WTC11 (cell line): Measurements from ENCODE around the gene TMEM252. TPM values are rescaled to one million over a fixed set of nuclear protein-coding genes. Genes with fewer than 3 reads are reported as not detected.

Experiments
- ATAC-seq: fragments of 200-7000 bp; cut with Tn5 transposase; 2 replicates; pipeline ENCODE4 v1.10.0; 2021; ENCODE audit warnings: mild to moderate bottlenecking, moderate library complexity
- CTCF ChIA-PET: fragments of 300-600 bp; sonication (Branson Sonifier 250); formaldehyde crosslinking; loops from one replicate; lab custom pipeline; 2021; ENCODE audit warnings: antibody characterized with exemption; lab: Charles Lee
- POLR2A ChIA-PET: fragments of 350-600 bp; sonication (Branson Sonifier 250); formaldehyde crosslinking; loops from one replicate; lab custom pipeline; 2021; ENCODE audit warnings: antibody characterized with exemption; lab: Charles Lee
- DNase-seq: peaks from one replicate; pipeline ENCODE4 v3.0.0; 2021; ENCODE audit warnings: low spot score
- H3K27ac Mint-ChIP-seq: 2 replicates; pipeline ENCODE4 v1.8.0; 2021; ENCODE audit warnings: mixed read lengths
- H3K27me3 Mint-ChIP-seq: 2 replicates; pipeline ENCODE4 v1.8.0; 2021; ENCODE audit warnings: low read depth, mild to moderate bottlenecking, moderate library complexity, mixed read lengths
- H3K36me3 Mint-ChIP-seq: 2 replicates; pipeline ENCODE4 v1.8.0; 2021; ENCODE audit warnings: mixed read lengths
- H3K4me1 Mint-ChIP-seq: 2 replicates; pipeline ENCODE4 v1.8.0; 2022; ENCODE audit warnings: mixed read lengths
- H3K4me3 Mint-ChIP-seq: 2 replicates; pipeline ENCODE4 v1.8.0; 2021; ENCODE audit warnings: mild to moderate bottlenecking, moderate library complexity, mixed read lengths
- H3K9me3 Mint-ChIP-seq: 2 replicates; pipeline ENCODE4 v1.8.0; 2021; ENCODE audit warnings: mixed read lengths
- AR ChIP-seq: fragments of 250-450 bp; sonication (Bioruptor Pico); IDR thresholded peaks from 2 replicates; pipeline ENCODE4 v1.9.0; 2021; ENCODE audit warnings: mild to moderate bottlenecking
- CBFB ChIP-seq: sonication (generic); formaldehyde crosslinking; IDR thresholded peaks from 2 replicates; pipeline ENCODE4 v1.8.1; 2022; ENCODE audit warnings: mild to moderate bottlenecking, low read depth, missing genetic modification reagents
- CREM ChIP-seq: sonication (generic); formaldehyde crosslinking; IDR thresholded peaks from 2 replicates; pipeline ENCODE4 v1.8.1; 2022; ENCODE audit warnings: mild to moderate bottlenecking, missing genetic modification reagents, moderate library complexity
- CTCF ChIP-seq: fragments of 200-600 bp; IDR thresholded peaks from 2 replicates; pipeline ENCODE4 v1.8.0; 2022; ENCODE audit warnings: antibody characterized with exemption
- E2F1 ChIP-seq: sonication (generic); formaldehyde crosslinking; IDR thresholded peaks from 2 replicates; pipeline ENCODE4 v1.8.0; 2022; ENCODE audit warnings: mild to moderate bottlenecking, missing genetic modification reagents
- E2F5 ChIP-seq: sonication (generic); formaldehyde crosslinking; IDR thresholded peaks from 2 replicates; pipeline ENCODE4 v1.8.1; 2022; ENCODE audit warnings: mild to moderate bottlenecking, moderate library complexity, missing genetic modification reagents
- FOXJ3 ChIP-seq: sonication (generic); formaldehyde crosslinking; IDR thresholded peaks from 2 replicates; pipeline ENCODE4 v1.9.0; 2021; ENCODE audit warnings: missing genetic modification reagents, mild to moderate bottlenecking, borderline replicate concordance
- FOXK1 ChIP-seq: sonication (generic); formaldehyde crosslinking; IDR thresholded peaks from 2 replicates; pipeline ENCODE4 v1.8.0; 2022; ENCODE audit warnings: mild to moderate bottlenecking, moderate library complexity, missing genetic modification reagents
- FOXP1 ChIP-seq: sonication (generic); formaldehyde crosslinking; IDR thresholded peaks from 2 replicates; pipeline ENCODE4 v1.8.0; 2022; ENCODE audit warnings: missing genetic modification reagents, mild to moderate bottlenecking, moderate library complexity, borderline replicate concordance
- GRHL2 ChIP-seq: fragments of 250-450 bp; sonication (Bioruptor Pico); IDR thresholded peaks from 2 replicates; pipeline ENCODE4 v1.8.0; 2022; ENCODE audit warnings: mild to moderate bottlenecking, moderate library complexity; ENCODE audit not compliant: insufficient replicate concordance, severe bottlenecking
- GTF2I ChIP-seq: fragments of 250-450 bp; sonication (Bioruptor Pico); conservative IDR thresholded peaks from 2 replicates; pipeline ENCODE4 v1.4.0; 2021; ENCODE audit warnings: mild to moderate bottlenecking
- JAZF1 ChIP-seq: fragments of 250-450 bp; sonication (Bioruptor Pico); IDR thresholded peaks from 2 replicates; pipeline ENCODE4 v1.9.0; 2021; ENCODE audit warnings: moderate library complexity, mild to moderate bottlenecking, inconsistent platforms
- JUN ChIP-seq: sonication (generic); formaldehyde crosslinking; IDR thresholded peaks from 2 replicates; pipeline ENCODE4 v1.8.0; 2023; ENCODE audit warnings: mild to moderate bottlenecking, missing genetic modification reagents
- KAT7 ChIP-seq: sonication (generic); formaldehyde crosslinking; IDR thresholded peaks from 2 replicates; pipeline ENCODE4 v1.8.1; 2023; ENCODE audit warnings: missing genetic modification reagents, mild to moderate bottlenecking, borderline replicate concordance
- MLX ChIP-seq: sonication (generic); formaldehyde crosslinking; IDR thresholded peaks from 2 replicates; pipeline ENCODE4 v1.8.1; 2023; ENCODE audit warnings: mild to moderate bottlenecking, missing genetic modification reagents, moderate library complexity
- NFATC4 ChIP-seq: fragments of 250-450 bp; sonication (Bioruptor Pico); IDR thresholded peaks from 2 replicates; pipeline ENCODE4 v1.9.0; 2021; ENCODE audit warnings: mild to moderate bottlenecking
- NR1H2 ChIP-seq: sonication (generic); formaldehyde crosslinking; IDR thresholded peaks from 2 replicates; pipeline ENCODE4 v1.9.0; 2021; ENCODE audit warnings: mild to moderate bottlenecking, moderate library complexity, missing genetic modification reagents
- NR2C2 ChIP-seq: sonication (generic); formaldehyde crosslinking; IDR thresholded peaks from 2 replicates; pipeline ENCODE4 v1.8.0; 2022; ENCODE audit warnings: mild to moderate bottlenecking, missing genetic modification reagents
- OVOL2 ChIP-seq: fragments of 250-450 bp; sonication (Bioruptor Pico); IDR thresholded peaks from 2 replicates; pipeline ENCODE4 v1.9.0; 2021; ENCODE audit warnings: mild to moderate bottlenecking, borderline replicate concordance
- RORB ChIP-seq: fragments of 250-450 bp; sonication (Bioruptor Pico); IDR thresholded peaks from 2 replicates; pipeline ENCODE4 v1.9.0; 2021; ENCODE audit warnings: mild to moderate bottlenecking
- SMAD4 ChIP-seq: sonication (generic); formaldehyde crosslinking; IDR thresholded peaks from 2 replicates; pipeline ENCODE4 v1.8.0; 2022; ENCODE audit warnings: mild to moderate bottlenecking, missing genetic modification reagents
- SP1 ChIP-seq: sonication (generic); formaldehyde crosslinking; conservative IDR thresholded peaks from 2 replicates; pipeline ENCODE4 v1.8.1; 2022; ENCODE audit warnings: missing genetic modification reagents
- TEAD4 ChIP-seq: sonication (generic); formaldehyde crosslinking; IDR thresholded peaks from 2 replicates; pipeline ENCODE4 v1.8.0; 2022; ENCODE audit warnings: mild to moderate bottlenecking, missing genetic modification reagents
- ZMAT4 ChIP-seq: fragments of 250-450 bp; sonication (Bioruptor Pico); IDR thresholded peaks from 2 replicates; pipeline ENCODE4 v1.9.0; 2021; ENCODE audit warnings: mild to moderate bottlenecking
- ZNF263 ChIP-seq: sonication (generic); formaldehyde crosslinking; IDR thresholded peaks from 2 replicates; pipeline ENCODE4 v1.8.1; 2022; ENCODE audit warnings: low read depth, mild to moderate bottlenecking, moderate library complexity, missing genetic modification reagents
- ZNF416 ChIP-seq: fragments of 250-450 bp; sonication (Bioruptor Pico); IDR thresholded peaks from 2 replicates; pipeline ENCODE4 v1.9.0; 2021; ENCODE audit warnings: mild to moderate bottlenecking, inconsistent platforms
- total RNA-seq: library from RNA; stranded (reverse); gene quantifications from 3 replicates; pipeline ENCODE4 v1.2.3, GENCODE V29; 2021
- TF ChIP-seq, protein P1 (sequence below): fragments of 250-450 bp; sonication (Bioruptor Pico); IDR thresholded peaks from 2 replicates; pipeline ENCODE4 v1.9.0; 2021; ENCODE audit warnings: moderate library complexity, mild to moderate bottlenecking, inconsistent platforms, borderline replicate concordance

Gene TMEM252
- total RNA-seq, 1 experiment from 2014 or later: not detected

- DNase-seq (no peak), ATAC-seq (no peak)
- Mint-ChIP-seq H3K4me1 (no peaks in the 10 kb centered on the region), H3K4me3 (no peak overlapping the region), H3K27me3 (peaks cover 63% of the 10 kb centered on the region), H3K36me3 (no peaks in the 10 kb centered on the region), H3K27ac (no peak overlapping the region), H3K9me3 (no peaks in the 10 kb centered on the region)
- TF ChIP-seq AR (CRISPR knock-in tag) (no peak), JAZF1 (no peak), NR1H2 (CRISPR knock-in tag) (no peak), FOXK1 (CRISPR knock-in tag) (no peak), OVOL2 (CRISPR knock-in tag) (no peak), GTF2I (no peak), CREM (CRISPR knock-in tag) (no peak), CBFB (no peak), ZMAT4 (CRISPR knock-in tag) (no peak), SP1 (CRISPR knock-in tag) (no peak), FOXJ3 (CRISPR knock-in tag) (no peak), NFATC4 (CRISPR knock-in tag) (no peak), RORB (CRISPR knock-in tag) (no peak), E2F1 (no peak), MLX (CRISPR knock-in tag) (no peak)
- TF ChIP-seq, protein P1, sequence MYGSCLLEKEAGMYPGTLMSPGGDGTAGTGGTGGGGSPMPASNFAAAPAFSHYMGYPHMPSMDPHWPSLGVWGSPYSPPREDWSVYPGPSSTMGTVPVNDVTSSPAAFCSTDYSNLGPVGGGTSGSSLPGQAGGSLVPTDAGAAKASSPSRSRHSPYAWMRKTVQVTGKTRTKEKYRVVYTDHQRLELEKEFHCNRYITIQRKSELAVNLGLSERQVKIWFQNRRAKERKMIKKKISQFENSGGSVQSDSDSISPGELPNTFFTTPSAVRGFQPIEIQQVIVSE (CRISPR knock-in tag): no peak
- ChIA-PET CTCF (interaction anchor here (1.1 to 3.1 kb wide), 2 partner anchors 23 to 30 kb away, joined by 3 to 17 read pairs; no protein-coding TSS in a partner anchor), POLR2A (no interaction called here)
Observed at GRCh38 chr9:68538200-68538599, 2.5 kb downstream of the TMEM252 start.

GRCh38 chr9:68537616-68537880, 3.1 kb downstream of the TMEM252 start:
- POLR2A ChIA-PET: no interaction called here
- H3K27ac Mint-ChIP-seq: no peak overlapping the region
- no peaks in the 10 kb centered on the region for H3K36me3 Mint-ChIP-seq
- no peaks in the 10 kb centered on the region for H3K4me1 Mint-ChIP-seq
- H3K27me3 Mint-ChIP-seq: peaks cover 63% of the 10 kb centered on the region
- TF ChIP-seq FOXP1: no peak
- no peak for TF ChIP-seq NR1H2 (CRISPR knock-in tag)
- TF ChIP-seq JUN (CRISPR knock-in tag): no peak
- no peak for TF ChIP-seq ZNF263 (CRISPR knock-in tag)
- no peak for TF ChIP-seq NR2C2 (CRISPR knock-in tag)
- TF ChIP-seq MLX (CRISPR knock-in tag): no peak
- TF ChIP-seq E2F5 (CRISPR knock-in tag): no peak
- no peak for TF ChIP-seq KAT7 (CRISPR knock-in tag)
- TF ChIP-seq ZNF416 (CRISPR knock-in tag): no peak
- TF ChIP-seq GRHL2 (CRISPR knock-in tag): no peak
- no peak for TF ChIP-seq CTCF
- TF ChIP-seq ZMAT4 (CRISPR knock-in tag): no peak
- TF ChIP-seq SMAD4 (CRISPR knock-in tag): no peak
- no peak for TF ChIP-seq TEAD4 (CRISPR knock-in tag)
- no peak for DNase-seq
- ATAC-seq: no peak
- CTCF ChIA-PET: interaction anchor here (1.1 to 3.1 kb wide), 2 partner anchors 24 to 30 kb away, joined by 3 to 17 read pairs; no protein-coding TSS in a partner anchor
- no peak overlapping the region for H3K4me3 Mint-ChIP-seq
- H3K9me3 Mint-ChIP-seq: no peaks in the 10 kb centered on the region
